Muscle of arm (tissue), 12 donors: ENCODE data around the gene LCN1. TPM values are rescaled to one million over a fixed set of nuclear protein-coding genes. Genes with fewer than 3 reads are reported as not detected.

Experiments
- DNase-seq: peaks from one replicate; pipeline ENCODE4 v3.0.0-alpha.2; 2013
- polyA plus RNA-seq, 12 donors: library from polyadenylated mRNA; unstranded; fragments of 120-200 nt; gene quantifications; one replicate each; pipeline ENCODE4 v1.2.1, GENCODE V29; 2013; ENCODE audit not compliant: insufficient read length in 12 of 12

The LCN1 gene
- polyA plus RNA-seq, 12 donors, result 0.57 TPM; not detected in 11

- no peak for DNase-seq
Measured at GRCh38 chr9:135488013-135488330, 33.3 kb upstream of the LCN1 start.

DNA sequence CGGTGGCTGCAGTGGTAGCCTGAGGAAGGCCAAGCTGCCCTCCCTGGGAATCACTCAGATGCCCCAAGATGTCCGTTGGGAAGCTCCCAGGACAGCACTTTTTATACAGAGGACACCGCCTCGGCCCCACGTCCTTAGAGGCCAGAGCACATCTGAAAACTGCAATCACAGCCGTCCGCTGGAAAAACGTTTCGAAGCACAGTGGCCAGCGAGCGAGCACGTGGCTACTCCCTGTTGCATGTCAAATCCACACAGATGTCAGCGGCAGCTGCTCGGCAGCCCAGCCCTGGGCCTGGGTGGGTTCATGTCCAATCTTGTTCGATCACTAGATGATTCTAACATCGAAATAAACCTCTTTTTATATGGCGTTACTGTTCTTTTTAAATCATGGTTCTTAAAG lies 32.7 kb upstream of the LCN1 start:
- no peak for DNase-seq

- DNase-seq, result no peak
Measured at GRCh38 chr9:135489188-135489906, 31.9 kb upstream of the LCN1 start.

DNA sequence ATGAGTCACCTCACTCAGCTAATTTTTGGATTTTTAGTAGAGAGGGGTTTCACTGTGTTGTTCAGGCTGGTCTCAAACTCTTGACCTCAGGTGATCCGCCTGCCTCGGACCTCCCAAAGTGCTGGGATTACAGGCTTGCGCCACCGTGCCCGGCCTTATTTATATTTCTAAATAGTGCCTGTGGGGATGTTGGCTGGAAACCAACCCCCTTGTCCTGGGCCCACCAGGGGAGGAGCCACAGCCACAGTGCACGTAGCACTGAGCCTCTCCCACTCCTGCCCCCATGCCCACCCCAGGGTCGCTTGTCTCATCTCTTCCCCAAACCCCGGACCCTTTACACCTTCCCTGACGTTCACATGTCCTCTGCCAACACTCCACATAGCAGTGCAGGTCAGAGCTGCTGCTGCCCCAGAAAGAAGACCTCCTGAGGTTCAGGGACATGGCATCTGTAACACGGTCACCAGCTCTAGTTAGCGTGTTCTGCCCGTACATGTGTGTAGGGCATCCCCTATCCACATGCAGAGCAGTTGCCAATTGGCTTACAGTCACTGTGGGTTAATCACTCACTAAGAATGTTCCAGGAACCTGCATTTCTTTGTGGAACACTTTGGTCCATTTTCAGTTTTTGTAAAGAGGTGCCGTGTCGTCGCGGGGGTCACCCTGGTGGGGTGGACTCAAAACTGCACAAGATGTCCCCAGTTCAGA lies 30.9 kb upstream of the LCN1 start:
- DNase-seq, result no peak

- no peak for DNase-seq
Measured at GRCh38 chr9:135490980-135491464, 30.2 kb upstream of the LCN1 start.

- DNase-seq, result no peak
Measured at GRCh38 chr9:135491764-135492163, 29.5 kb upstream of the LCN1 start.

GRCh38 chr9:135492886-135493669 lies 28.2 kb upstream of the LCN1 start:
- DNase-seq, result no peak

- no peak for DNase-seq
Measured at GRCh38 chr9:135494791-135495559, 26.3 kb upstream of the LCN1 start.

DNA sequence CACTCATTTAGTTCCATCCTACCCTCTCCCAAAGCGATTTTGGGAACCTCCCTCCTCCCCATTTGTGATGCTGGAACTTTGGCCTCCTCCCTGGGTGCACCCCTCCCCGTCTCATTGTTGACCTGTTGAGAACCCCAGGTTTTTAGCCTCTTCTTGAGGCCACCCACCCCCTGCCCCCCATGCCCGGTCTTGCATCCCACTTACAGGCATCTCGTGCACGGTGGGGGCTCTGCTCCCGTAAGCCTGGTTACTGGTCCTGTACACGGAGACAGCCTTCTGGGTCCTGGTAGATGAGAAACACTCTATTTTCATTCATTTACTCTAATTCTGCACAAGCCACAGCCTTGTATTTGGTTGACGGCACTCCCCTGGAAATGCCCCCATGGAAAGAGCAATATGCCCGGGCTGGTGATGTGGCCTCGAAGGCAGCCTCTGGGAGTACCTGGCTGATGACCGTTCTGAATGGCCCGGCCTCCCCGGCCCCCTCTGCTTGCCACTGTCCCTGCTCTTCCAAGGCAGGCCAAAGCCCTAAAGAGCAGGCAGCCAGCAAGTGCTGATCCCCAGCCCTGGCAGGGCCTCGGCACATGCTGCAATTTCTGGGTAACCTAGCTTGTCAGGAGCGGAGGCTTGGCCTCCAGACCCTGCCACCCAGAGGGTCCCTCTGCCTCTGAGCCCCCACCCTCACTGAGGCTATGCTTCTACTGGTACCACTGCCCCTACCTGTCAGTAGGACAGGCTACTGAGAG lies 22.7 kb upstream of the LCN1 start:
- no peak for DNase-seq

DNA sequence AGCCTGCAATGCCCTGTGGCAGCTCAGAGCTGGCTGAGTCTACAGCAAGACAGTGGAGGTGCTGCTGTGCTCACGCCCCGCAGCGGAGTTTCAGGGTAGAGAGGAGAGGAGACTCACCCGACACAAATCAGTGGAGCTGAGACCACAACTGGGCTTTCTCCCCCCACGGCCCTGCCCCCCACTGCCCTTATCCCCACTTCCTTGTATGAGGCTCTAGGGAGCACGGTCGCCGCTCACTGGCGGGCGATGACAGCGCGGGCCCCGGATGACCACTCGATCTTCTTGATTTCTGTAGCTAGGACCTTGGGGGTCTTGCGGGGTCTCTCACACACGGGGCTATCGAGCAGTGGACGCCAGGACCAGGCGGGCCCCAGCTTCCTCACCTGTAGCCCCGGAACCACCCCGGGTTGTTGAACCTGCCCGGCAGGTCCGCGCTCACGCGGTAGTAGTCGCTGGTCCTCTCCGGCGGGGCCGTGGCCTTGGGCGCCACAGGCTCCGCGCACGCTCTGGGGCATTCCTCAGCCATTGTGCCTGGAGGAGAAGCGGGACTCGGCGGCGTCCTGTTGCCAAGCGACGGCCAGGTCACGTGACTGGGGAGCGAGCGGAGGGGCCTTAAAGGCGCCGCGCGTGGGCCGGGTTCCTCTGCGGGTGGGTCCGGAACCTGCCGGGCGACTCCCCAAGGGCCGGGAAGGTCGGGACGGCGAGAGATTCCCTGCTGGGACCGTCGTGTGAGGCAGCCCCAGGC lies 21.7 kb upstream of the LCN1 start:
- peak; percentile 90 for DNase-seq

- DNase-seq, result no peak
Measured at GRCh38 chr9:135500071-135500524, 21.1 kb upstream of the LCN1 start.

DNA sequence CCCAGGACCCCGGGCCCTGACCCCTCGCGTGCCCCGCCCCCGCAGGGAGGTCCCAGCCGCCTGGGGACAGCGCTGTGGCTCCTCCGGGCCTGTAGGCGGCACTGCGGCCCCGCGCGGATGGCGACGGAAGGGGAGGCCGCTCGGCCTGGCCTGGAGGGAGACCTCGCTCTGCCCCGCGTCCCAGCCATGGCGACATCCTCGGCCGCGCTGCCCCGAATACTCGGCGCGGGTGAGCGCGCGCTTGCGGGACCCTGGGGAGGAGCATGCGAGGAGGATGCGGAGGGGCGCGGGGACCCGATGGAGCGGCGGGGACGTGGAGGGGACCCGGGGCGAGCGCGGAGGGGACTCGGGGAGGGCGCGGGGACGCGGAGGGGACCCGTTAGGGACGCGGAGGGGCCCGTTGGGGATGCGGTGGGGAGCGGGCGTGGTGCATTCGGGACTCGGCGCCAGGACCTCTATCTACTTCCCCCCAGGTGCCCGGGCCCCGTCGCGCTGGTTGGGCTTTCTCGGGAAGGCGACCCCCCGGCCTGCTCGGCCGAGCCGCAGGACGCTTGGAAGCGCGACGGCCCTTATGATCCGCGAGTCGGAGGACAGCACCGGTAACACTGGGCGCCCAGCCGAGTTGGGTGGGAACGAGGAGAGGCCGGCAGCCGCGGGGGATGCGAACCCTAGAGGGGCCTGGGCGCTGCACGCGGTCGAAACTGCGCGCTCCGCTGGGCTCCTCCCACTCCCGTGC lies 20.5 kb upstream of the LCN1 start, which contains the start of gene MRPS2:
Gene MRPS2 (plus strand): TSS at position 158 of the 736 bp plus-strand sequence. CDS start 29 bp downstream, at position 187.
- peak; percentile 84 for DNase-seq

DNA sequence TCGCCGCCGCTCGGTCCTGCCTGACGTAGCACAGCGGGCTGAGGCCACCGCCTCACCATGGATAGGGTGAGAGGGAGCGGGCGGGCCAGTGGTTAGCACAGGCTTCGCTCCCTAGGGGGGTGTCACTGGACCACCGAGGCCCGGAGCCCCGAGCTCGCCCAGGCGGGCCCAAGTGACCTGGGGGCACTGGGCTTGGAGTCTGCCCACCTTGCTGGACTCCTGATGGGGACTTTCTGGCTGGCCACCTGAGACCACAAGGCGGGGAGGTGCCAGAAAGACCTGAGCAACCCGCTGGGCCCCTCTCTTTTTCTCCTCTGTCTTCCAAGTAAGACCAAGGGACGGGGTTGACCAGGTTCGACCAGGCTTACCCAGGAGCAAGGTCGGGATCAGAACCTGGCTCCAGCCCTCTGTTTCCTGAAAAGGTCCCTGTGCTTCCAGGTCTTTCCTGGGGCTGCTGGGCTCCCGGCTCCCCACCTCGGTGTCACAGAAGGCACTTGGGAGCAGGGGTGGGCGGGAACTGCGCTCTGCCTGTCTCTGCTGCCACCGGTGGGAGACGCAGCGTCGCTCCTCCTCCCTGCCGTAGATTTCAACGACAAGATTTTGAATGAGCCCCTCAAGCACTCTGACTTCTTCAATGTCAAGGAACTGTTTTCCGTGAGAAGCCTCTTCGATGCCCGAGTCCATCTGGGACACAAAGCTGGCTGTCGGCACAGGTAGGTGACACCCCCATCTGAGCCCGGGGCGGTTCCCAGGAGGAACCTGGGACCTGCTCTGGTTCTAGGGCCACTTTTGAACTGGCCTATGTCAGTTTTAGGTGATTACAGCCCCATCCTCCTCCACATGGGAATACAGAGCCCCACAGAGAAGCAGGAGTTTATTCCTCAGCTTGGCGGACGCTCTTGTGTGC lies 19.7 kb upstream of the LCN1 start:
- no peak for DNase-seq

DNA sequence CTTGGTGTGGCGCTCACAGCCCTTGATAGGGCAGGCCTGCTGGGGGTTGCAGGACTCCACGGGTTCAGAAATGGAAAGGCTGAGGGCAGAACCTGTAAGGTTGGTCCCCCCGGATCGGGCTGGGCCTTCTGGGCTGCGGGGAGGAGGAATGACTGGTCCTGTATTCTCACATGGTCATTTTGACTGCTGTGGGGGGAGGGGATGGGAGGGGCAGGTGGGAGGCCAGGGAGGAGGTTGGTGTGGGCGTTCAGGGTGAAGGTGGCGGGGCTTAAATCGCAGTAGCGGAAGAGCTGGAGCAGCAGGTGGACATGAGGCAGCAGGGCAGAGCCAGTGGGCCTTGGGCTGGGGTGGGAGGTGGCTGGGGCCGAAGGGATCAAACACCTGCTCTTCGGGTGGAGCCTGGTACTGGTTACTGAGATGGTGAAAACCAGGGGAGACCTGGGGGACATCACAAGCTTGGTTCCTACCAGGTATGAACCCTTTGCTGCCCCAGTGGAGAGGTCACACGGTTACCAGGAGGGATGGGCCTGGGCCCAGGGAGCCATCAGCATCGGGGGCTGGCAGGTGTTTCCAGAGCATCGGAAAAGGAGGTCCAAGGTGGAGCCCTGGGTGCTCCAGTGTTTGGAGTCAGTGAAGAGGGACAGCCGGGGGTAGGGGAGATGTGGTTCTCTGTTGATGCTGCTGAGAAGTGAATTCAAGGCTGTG lies 18.9 kb upstream of the LCN1 start:
- DNase-seq, result no peak

DNA sequence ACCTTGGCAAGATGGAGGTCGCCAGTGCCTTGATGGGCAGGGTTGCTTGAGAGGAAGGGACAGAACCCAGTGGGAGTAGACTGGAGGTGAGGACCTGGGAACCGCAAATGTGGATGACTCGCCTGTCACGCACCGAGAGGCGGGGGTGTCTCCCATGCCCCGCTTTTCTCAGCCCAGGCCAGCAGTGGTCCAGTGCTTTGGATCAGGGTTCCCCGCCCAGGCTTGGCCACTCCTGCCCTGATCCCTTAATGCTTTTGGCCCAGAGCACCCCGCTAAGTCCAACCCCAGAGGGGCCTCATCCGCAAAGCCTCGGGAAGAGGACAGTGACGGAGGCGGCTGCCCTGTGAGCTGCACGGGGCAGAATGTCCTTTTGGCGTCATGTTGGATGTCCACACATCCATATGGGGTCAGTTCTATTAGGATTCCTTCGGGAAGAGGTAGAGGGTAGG lies 18.3 kb upstream of the LCN1 start:
- no peak for DNase-seq

DNA sequence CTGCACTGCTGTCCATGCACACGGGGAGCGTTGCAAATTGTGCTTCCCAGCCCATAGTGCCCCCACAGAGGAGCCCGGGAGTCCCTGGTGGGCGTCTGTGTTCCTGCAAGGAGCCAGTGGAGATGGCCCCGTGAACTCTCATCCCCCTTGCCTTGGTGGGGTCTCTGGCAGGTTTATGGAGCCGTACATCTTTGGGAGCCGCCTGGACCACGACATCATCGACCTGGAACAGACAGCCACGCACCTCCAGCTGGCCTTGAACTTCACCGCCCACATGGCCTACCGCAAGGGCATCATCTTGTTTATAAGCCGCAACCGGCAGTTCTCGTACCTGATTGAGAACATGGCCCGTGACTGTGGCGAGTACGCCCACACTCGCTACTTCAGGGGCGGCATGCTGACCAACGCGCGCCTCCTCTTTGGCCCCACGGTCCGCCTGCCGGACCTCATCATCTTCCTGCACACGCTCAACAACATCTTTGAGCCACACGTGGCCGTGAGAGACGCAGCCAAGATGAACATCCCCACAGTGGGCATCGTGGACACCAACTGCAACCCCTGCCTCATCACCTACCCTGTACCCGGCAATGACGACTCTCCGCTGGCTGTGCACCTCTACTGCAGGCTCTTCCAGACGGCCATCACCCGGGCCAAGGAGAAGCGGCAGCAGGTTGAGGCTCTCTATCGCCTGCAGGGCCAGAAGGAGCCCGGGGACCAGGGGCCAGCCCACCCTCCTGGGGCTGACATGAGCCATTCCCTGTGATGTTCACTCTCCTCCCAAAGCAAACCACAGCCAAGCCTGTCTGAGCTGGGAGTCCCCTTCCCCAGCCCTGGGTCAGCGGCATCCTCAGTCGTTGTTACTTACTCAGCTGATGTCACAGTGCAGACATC lies 17.6 kb upstream of the LCN1 start:
- DNase-seq, result no peak
